OCI-LY7 (cell line): ENCODE data around the gene C10orf53. TPM values are rescaled to one million over a fixed set of nuclear protein-coding genes. Genes with fewer than 3 reads are reported as not detected.

Experiments
- BruUV-seq: library from RNA; stranded (reverse); fragments of 400-500 nt; replicated peaks from 2 replicates; lab custom pipeline; 2021; lab: Mats Ljungman, UMichigan
- CTCF ChIA-PET: fragments of 300-600 bp; sonication (Branson Sonifier 250); formaldehyde crosslinking; loops from one replicate; lab custom pipeline; 2022; ENCODE audit warnings: antibody characterized with exemption; ENCODE audit not compliant: unreplicated experiment; lab: Charles Lee
- POLR2A ChIA-PET: fragments of 300-600 bp; sonication (Branson Sonifier 250); formaldehyde crosslinking; loops from one replicate; lab custom pipeline; 2022; ENCODE audit warnings: antibody characterized with exemption; lab: Charles Lee
- DNase-seq: peaks from one replicate; pipeline ENCODE4 v3.0.0-alpha.2; 2015; ENCODE audit warnings: low spot score
- H2AFZ ChIP-seq: fragments of 200-600 bp; sonication (generic), shearing (Covaris generic); 2 replicates; pipeline ENCODE4 v1.6.1; 2014; ENCODE audit warnings: mild to moderate bottlenecking, antibody characterized with exemption, low read length, moderate library complexity
- H3K27ac ChIP-seq: fragments of 200-600 bp; sonication (generic); 2 replicates; pipeline ENCODE4 v1.5.1; 2014; ENCODE audit warnings: mixed run types, low read depth, mild to moderate bottlenecking, moderate library complexity, low read length, inconsistent platforms; ENCODE audit not compliant: poor library complexity, severe bottlenecking
- H3K36me3 ChIP-seq: fragments of 200-600 bp; sonication (generic); 2 replicates; pipeline ENCODE4 v1.6.1; 2014; ENCODE audit warnings: mild to moderate bottlenecking, antibody characterized with exemption, low read length, moderate library complexity, mixed read lengths; ENCODE audit not compliant: insufficient read depth
- H3K4me1 ChIP-seq: fragments of 200-600 bp; sonication (generic); 2 replicates; pipeline ENCODE4 v1.5.1; 2014; ENCODE audit warnings: mild to moderate bottlenecking, low read length; ENCODE audit not compliant: insufficient read depth, poor library complexity, severe bottlenecking
- H3K4me2 ChIP-seq: fragments of 200-600 bp; sonication (generic); 2 replicates; pipeline ENCODE4 v1.6.1; 2014; ENCODE audit warnings: mild to moderate bottlenecking, low read length
- H3K4me3 ChIP-seq: fragments of 200-600 bp; sonication (generic); 2 replicates; pipeline ENCODE4 v1.5.1; 2014; ENCODE audit warnings: mild to moderate bottlenecking, low read depth, low read length; ENCODE audit not compliant: poor library complexity, severe bottlenecking
- H3K79me2 ChIP-seq: fragments of 200-600 bp; sonication (generic); 2 replicates; pipeline ENCODE4 v1.6.1; 2016; ENCODE audit warnings: low read depth, mild to moderate bottlenecking, low read length, moderate library complexity, mixed read lengths; ENCODE audit not compliant: insufficient read depth
- H3K9me2 ChIP-seq: fragments of 200-600 bp; sonication (generic); 2 replicates; pipeline ENCODE4 v1.6.1; 2016; ENCODE audit warnings: mild to moderate bottlenecking, low read length, mixed read lengths; ENCODE audit not compliant: insufficient read depth
- H3K9me3 ChIP-seq: fragments of 200-600 bp; sonication (generic); 2 replicates; pipeline ENCODE4 v1.6.1; 2014; ENCODE audit warnings: mild to moderate bottlenecking, mixed run types, low read length, mixed read lengths
- H4K20me1 ChIP-seq: fragments of 200-600 bp; sonication (generic); 2 replicates; pipeline ENCODE4 v1.6.1; 2014; ENCODE audit warnings: mild to moderate bottlenecking, antibody characterized with exemption, low read length, moderate library complexity, mixed read lengths; ENCODE audit not compliant: insufficient read depth
- EZH2phosphoT487 ChIP-seq: fragments of 200-600 bp; sonication (generic); IDR thresholded peaks from 2 replicates; pipeline ENCODE4 v1.6.1; 2018; ENCODE audit warnings: low read depth, borderline replicate concordance, mild to moderate bottlenecking, mixed run types, antibody characterized with exemption, low read length, moderate library complexity, mixed read lengths
- intact Hi-C: fragments of 100-400 bp; cut with micrococcal nuclease; formaldehyde crosslinking; loops from one replicate; pipeline ENCODE4 v1.10.0; 2022; ENCODE audit not compliant: unreplicated experiment
- total RNA-seq, 2 experiments: library from RNA; depleted of rRNA in 1 of 2; stranded (reverse); fragments of >200 nt in 1 of 2; shearing (Covaris generic) in 1 of 2; gene quantifications; 2 replicates each; pipeline ENCODE4 v1.2.3, GENCODE V29; 2014 to 2022
- TF ChIP-seq, protein P1 (sequence below): fragments of 200-600 bp; sonication (generic); conservative IDR thresholded peaks from 2 replicates; pipeline ENCODE4 v1.5.1; 2014; ENCODE audit warnings: mild to moderate bottlenecking, antibody characterized with exemption, low read length, moderate library complexity, mixed read lengths

Gene C10orf53
- total RNA-seq, 2 experiments from 2014 or later = not detected

DNA sequence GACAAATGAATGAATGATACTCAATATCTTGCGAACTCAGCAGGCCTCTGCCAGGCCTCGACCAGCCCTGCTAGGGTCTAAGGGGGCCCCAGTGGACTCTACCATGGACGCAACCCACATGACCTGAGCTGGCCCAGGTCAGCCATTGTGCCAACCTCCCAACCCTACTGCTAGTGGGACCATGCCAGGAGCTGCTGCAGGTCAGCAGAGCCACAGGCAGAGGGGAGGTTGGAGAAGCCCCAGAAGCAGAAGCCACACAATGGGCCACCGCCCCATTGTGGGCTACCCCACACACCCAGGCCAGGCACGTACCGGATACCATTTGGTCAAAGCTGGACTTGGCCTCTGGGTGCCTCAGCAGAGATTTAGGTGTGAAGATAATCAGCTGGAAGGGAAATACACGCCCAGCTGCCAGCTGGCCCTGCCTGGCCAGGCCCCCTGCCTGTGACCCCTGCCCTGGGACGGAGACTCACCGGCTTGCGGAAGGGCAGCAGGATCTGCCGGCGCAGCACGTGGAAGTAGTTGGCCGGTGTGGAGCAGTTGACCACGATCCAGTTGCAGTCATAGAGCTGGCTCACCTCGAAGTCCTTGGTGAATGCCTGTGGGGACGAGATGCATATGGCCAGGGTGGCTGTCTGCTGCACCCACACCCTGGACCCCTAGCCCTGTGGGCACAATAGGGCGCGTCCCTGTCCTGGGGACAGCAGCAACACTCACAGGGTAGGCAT, 58.2 kb downstream of the C10orf53 start:
- POLR2A ChIA-PET = no interaction called here
- no TSS peak for BruUV-seq
- no peak for TF ChIP-seq EZH2phosphoT487
- TF ChIP-seq, protein P1, sequence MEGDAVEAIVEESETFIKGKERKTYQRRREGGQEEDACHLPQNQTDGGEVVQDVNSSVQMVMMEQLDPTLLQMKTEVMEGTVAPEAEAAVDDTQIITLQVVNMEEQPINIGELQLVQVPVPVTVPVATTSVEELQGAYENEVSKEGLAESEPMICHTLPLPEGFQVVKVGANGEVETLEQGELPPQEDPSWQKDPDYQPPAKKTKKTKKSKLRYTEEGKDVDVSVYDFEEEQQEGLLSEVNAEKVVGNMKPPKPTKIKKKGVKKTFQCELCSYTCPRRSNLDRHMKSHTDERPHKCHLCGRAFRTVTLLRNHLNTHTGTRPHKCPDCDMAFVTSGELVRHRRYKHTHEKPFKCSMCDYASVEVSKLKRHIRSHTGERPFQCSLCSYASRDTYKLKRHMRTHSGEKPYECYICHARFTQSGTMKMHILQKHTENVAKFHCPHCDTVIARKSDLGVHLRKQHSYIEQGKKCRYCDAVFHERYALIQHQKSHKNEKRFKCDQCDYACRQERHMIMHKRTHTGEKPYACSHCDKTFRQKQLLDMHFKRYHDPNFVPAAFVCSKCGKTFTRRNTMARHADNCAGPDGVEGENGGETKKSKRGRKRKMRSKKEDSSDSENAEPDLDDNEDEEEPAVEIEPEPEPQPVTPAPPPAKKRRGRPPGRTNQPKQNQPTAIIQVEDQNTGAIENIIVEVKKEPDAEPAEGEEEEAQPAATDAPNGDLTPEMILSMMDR = no peak

DNA sequence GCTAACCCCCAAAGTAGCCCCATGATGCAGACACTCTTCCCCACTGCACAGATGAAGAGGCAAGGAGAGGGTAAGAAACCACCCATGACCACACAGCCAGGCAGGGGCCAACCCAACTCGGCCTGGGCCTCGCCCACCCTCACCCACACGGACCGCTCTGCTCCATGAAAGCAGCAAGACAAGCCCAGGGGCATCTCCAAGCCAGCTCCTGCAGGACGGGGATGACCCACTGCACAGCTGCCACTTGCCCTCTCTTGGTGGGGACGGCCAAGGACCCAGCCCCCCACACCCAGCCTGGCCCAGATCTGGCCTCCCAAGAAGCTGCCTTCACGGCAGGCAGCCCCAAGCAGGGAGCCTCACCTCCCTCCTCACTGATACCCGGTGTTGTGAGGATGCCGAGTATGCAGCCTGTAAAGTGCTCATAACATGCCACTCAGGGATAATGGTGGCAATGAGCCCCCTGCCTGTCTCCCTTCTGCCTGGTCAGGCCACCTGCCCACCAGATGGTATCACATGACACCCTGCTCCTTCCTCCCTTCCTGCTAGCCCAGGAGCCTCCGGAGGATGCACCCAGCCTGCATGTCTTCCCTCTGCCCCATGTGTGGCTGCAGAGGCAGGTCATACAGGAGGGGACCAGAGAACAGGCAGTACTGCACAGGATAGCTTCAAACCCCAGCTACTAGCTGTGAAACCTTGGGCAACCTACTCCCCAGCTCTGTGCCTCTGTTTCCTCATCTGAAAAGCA, 59.3 kb downstream of the C10orf53 start:
- intact Hi-C loops = no loop called here
- Histone ChIP-seq H3K79me2 (no peaks in the 10 kb centered on the region), H4K20me1 (no peaks in the 10 kb centered on the region), H3K4me1 (no peaks in the 10 kb centered on the region), H3K9me3 (no peaks in the 10 kb centered on the region), H3K4me2 (no peak overlapping the region), H3K36me3 (no peaks in the 10 kb centered on the region), H3K4me3 (no peak overlapping the region), H3K27ac (no peak overlapping the region), H2AFZ (no peak overlapping the region), H3K9me2 (no peaks in the 10 kb centered on the region)
- BruUV-seq = no TSS peak
- CTCF ChIA-PET = no interaction called here
- POLR2A ChIA-PET = no interaction called here
- DNase-seq = no peak
- no peak for TF ChIP-seq EZH2phosphoT487

More for the DNA sequence above, 58.2 kb downstream of the C10orf53 start:
- DNase-seq = no peak
- no peak overlapping the region for H2AFZ ChIP-seq
- H3K36me3 ChIP-seq = no peaks in the 10 kb centered on the region
- H3K4me3 ChIP-seq = no peak overlapping the region
- CTCF ChIA-PET = no interaction called here
- no peaks in the 10 kb centered on the region for H4K20me1 ChIP-seq
- no peaks in the 10 kb centered on the region for H3K79me2 ChIP-seq
- H3K9me2 ChIP-seq = no peaks in the 10 kb centered on the region
- no peaks in the 10 kb centered on the region for H3K4me1 ChIP-seq
- no peaks in the 10 kb centered on the region for H3K9me3 ChIP-seq
- intact Hi-C loops = no loop called here
- no peak overlapping the region for H3K27ac ChIP-seq
- H3K4me2 ChIP-seq = no peak overlapping the region

- no peaks in the 10 kb centered on the region for H3K4me1 ChIP-seq
- H3K4me3 ChIP-seq = no peak overlapping the region
- no peaks in the 10 kb centered on the region for H3K79me2 ChIP-seq
- ChIA-PET POLR2A (no interaction called here), CTCF (no interaction called here)
- no peak overlapping the region for H3K4me2 ChIP-seq
- H3K27ac ChIP-seq = no peak overlapping the region
- H2AFZ ChIP-seq = no peak overlapping the region
- H3K9me2 ChIP-seq = no peaks in the 10 kb centered on the region
- no peaks in the 10 kb centered on the region for H3K36me3 ChIP-seq
- intact Hi-C loops = no loop called here
- no TSS peak for BruUV-seq
- DNase-seq = no peak
- TF ChIP-seq, protein P1 = no peak
- TF ChIP-seq EZH2phosphoT487 = no peak
- H4K20me1 ChIP-seq = no peaks in the 10 kb centered on the region
- H3K9me3 ChIP-seq = no peaks in the 10 kb centered on the region
These were observed 60.0 kb downstream of the C10orf53 start for GRCh38 chr10:49739426-49739825.
